Body of pancreas (tissue), 4 donors: Measurements from ENCODE around the gene LPAR3.

ENCODE experiments used
- POLR2A ChIP-seq, 3 donors: fragments of 450-650 bp; IDR thresholded peaks; one replicate each; pipeline ENCODE4 v1.6.1; 2016; ENCODE audit warnings: antibody characterized with exemption in 3 of 3, mild to moderate bottlenecking in 2 of 3
- TF ChIP-seq, protein P1 (sequence below), 7 experiments: fragments of 450-650 bp in 4 of 7; fragments of 200-600 bp in 3 of 7; sonication (generic) in 3 of 7; IDR thresholded peaks; one replicate each; pipeline ENCODE4 v1.5.1; 2016 to 2019; ENCODE audit warnings: antibody characterized with exemption in 7 of 7

- TF ChIP-seq, protein P1, sequence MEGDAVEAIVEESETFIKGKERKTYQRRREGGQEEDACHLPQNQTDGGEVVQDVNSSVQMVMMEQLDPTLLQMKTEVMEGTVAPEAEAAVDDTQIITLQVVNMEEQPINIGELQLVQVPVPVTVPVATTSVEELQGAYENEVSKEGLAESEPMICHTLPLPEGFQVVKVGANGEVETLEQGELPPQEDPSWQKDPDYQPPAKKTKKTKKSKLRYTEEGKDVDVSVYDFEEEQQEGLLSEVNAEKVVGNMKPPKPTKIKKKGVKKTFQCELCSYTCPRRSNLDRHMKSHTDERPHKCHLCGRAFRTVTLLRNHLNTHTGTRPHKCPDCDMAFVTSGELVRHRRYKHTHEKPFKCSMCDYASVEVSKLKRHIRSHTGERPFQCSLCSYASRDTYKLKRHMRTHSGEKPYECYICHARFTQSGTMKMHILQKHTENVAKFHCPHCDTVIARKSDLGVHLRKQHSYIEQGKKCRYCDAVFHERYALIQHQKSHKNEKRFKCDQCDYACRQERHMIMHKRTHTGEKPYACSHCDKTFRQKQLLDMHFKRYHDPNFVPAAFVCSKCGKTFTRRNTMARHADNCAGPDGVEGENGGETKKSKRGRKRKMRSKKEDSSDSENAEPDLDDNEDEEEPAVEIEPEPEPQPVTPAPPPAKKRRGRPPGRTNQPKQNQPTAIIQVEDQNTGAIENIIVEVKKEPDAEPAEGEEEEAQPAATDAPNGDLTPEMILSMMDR (IDR thresholded peaks at IDR 0.05): peak; percentile 81 to 95 (median 90)
- no peak for TF ChIP-seq POLR2A (IDR thresholded peaks at IDR 0.05)
Measured at GRCh38 chr1:84772428-84772943, 120.5 kb downstream of the LPAR3 start.
